NCI-H2171 (cell line): ENCODE measurements around the gene SRP9.
"Not testable (repeated sequence)": the region's sequence is repeated elsewhere in the genome, so short reads cannot be mapped to it uniquely, and the experiment has no call there.

Source experiments
- DNase-seq: peaks from one replicate; lab custom pipeline; 2025; lab: John Stamatoyannopoulos, UW

The SRP9 gene

GRCh38 chr1:225755671-225756319, 21.8 kb upstream of the SRP9 start:
- DNase-seq: no peak

- no peak for DNase-seq
These were observed 19.5 kb upstream of the SRP9 start for GRCh38 chr1:225757927-225758656.

GRCh38 chr1:225759972-225760371, 17.7 kb upstream of the SRP9 start:
- not testable (repeated sequence) for DNase-seq

GRCh38 chr1:225760531-225760930, 17.1 kb upstream of the SRP9 start:
- no peak for DNase-seq

GRCh38 chr1:225761395-225761794, 16.2 kb upstream of the SRP9 start:
- DNase-seq: not testable (repeated sequence)

GRCh38 chr1:225762002-225762441, 15.6 kb upstream of the SRP9 start:
- no peak for DNase-seq

GRCh38 chr1:225762444-225762843, 15.2 kb upstream of the SRP9 start:
- no peak for DNase-seq

GRCh38 chr1:225763716-225764548, 13.7 kb upstream of the SRP9 start:
- DNase-seq: no peak

- no peak for DNase-seq
These were observed 11.5 kb upstream of the SRP9 start for GRCh38 chr1:225765982-225766674.

- no peak for DNase-seq
These were observed 10.5 kb upstream of the SRP9 start for GRCh38 chr1:225766967-225767633.

- DNase-seq: no peak
These were observed 9.7 kb upstream of the SRP9 start for GRCh38 chr1:225767634-225768540.

GRCh38 chr1:225768662-225769426, 8.8 kb upstream of the SRP9 start:
- DNase-seq: peak; percentile 11

GRCh38 chr1:225769687-225770086, 7.9 kb upstream of the SRP9 start:
- DNase-seq: no peak

- DNase-seq: no peak
These were observed 6.9 kb upstream of the SRP9 start for GRCh38 chr1:225770561-225771248.

GRCh38 chr1:225771661-225772322, 5.8 kb upstream of the SRP9 start:
- no peak for DNase-seq

GRCh38 chr1:225772323-225772768, 5.3 kb upstream of the SRP9 start:
- peak; percentile 54 for DNase-seq

GRCh38 chr1:225772848-225773247, 4.8 kb upstream of the SRP9 start:
- no peak for DNase-seq
